Stimulated activated memory B cell treated with anti-CD40 and anti-IgM and Interleukin-4, amounts not matched to agents 10 μg/mL and 1 μg/mL and 100 μg/mL, for 72 hours (primary cell): ENCODE results near the gene OR4C3.
"Not testable (repeated sequence)": the region's sequence is repeated elsewhere in the genome, so short reads cannot be mapped to it uniquely, and the experiment has no call there.

Experiments used
- ATAC-seq: fragments of 150-1000 bp; cut with Tn5 transposase; 2 replicates; pipeline ENCODE4 v1.10.0; 2021
- H3K27ac Mint-ChIP-seq: one replicate; pipeline ENCODE4 v1.8.0; 2022; ENCODE audit warnings: mild to moderate bottlenecking, mixed read lengths
- H3K27me3 Mint-ChIP-seq: one replicate; pipeline ENCODE4 v1.8.0; 2022; ENCODE audit warnings: mixed read lengths
- H3K36me3 Mint-ChIP-seq: one replicate; pipeline ENCODE4 v1.8.0; 2022; ENCODE audit warnings: mixed read lengths
- H3K4me1 Mint-ChIP-seq: one replicate; pipeline ENCODE4 v1.8.0; 2022; ENCODE audit warnings: mixed read lengths
- H3K4me3 Mint-ChIP-seq: one replicate; pipeline ENCODE4 v1.8.0; 2022; ENCODE audit warnings: mild to moderate bottlenecking, moderate library complexity, mixed read lengths
- H3K9me3 Mint-ChIP-seq: one replicate; pipeline ENCODE4 v1.8.0; 2022; ENCODE audit warnings: mixed read lengths

The OR4C3 gene

GRCh38 chr11:48324620-48325019 is at the start of gene OR4C3:
Gene OR4C3, plus strand, starts transcription at chr11:48324920. Its CDS starts 102 bp downstream, at chr11:48325022.
- not testable (repeated sequence) for H3K27ac Mint-ChIP-seq

GRCh38 chr11:48305923-48306322 is 18.8 kb upstream of the OR4C3 start, which contains the start of gene OR4S1:
Gene OR4S1, plus strand, starts transcription at chr11:48306223. Its CDS starts 0 bp downstream, at chr11:48306223.
- peaks cover 25% of the 10 kb centered on the region for H3K27me3 Mint-ChIP-seq
- H3K27ac Mint-ChIP-seq: no peak within 1 kb of the TSS
- no peak within 1 kb of the TSS for H3K4me3 Mint-ChIP-seq
- no peaks in the 10 kb centered on the region for H3K36me3 Mint-ChIP-seq
- no peaks in the 10 kb centered on the region for H3K9me3 Mint-ChIP-seq
- ATAC-seq: no peak
- no peaks in the 10 kb centered on the region for H3K4me1 Mint-ChIP-seq

More at GRCh38 chr11:48324620-48325019, at the start of gene OR4C3:
- not testable (repeated sequence) for H3K36me3 Mint-ChIP-seq, H3K4me3 Mint-ChIP-seq, H3K9me3 Mint-ChIP-seq, ATAC-seq, H3K4me1 Mint-ChIP-seq
- peaks cover 26% of the 10 kb centered on the region for H3K27me3 Mint-ChIP-seq

GRCh38 chr11:48307760-48308386 is 16.8 kb upstream of the OR4C3 start:
- H3K27me3 Mint-ChIP-seq: peaks cover 25% of the 10 kb centered on the region
- no peaks in the 10 kb centered on the region for H3K36me3 Mint-ChIP-seq
- no peak overlapping the region for H3K4me3 Mint-ChIP-seq
- no peaks in the 10 kb centered on the region for H3K9me3 Mint-ChIP-seq
- H3K4me1 Mint-ChIP-seq: no peaks in the 10 kb centered on the region
- H3K27ac Mint-ChIP-seq: no peak overlapping the region
- peak; percentile 70 for ATAC-seq

GRCh38 chr11:48313590-48313989 is 11.1 kb upstream of the OR4C3 start:
- H3K27me3 Mint-ChIP-seq: not testable (repeated sequence)
- H3K9me3 Mint-ChIP-seq: peaks cover 11% of the 10 kb centered on the region

DNA sequence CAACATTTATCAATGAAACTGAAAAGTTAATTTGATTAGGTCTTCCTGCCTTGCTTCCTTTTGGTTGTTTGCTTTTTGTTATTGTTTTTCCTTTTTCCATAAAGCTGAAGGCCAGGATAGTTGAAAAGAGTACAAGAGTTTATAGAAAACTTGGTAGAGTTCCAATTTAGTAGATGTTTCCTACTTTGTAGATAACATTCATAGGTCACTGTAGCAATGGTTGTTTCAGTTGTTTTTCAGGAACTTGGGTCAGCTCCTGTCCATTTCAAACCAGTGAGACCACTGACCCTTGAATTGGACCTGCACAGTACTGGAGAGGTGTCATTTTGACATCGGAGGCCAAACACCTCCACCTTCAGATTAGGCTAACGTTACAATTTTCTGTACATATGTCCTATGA is 4.9 kb upstream of the OR4C3 start:
- H3K27ac Mint-ChIP-seq, ATAC-seq, H3K4me1 Mint-ChIP-seq, H3K9me3 Mint-ChIP-seq, H3K4me3 Mint-ChIP-seq, H3K36me3 Mint-ChIP-seq: not testable (repeated sequence)
- H3K27me3 Mint-ChIP-seq: peaks cover 18% of the 10 kb centered on the region

More at GRCh38 chr11:48313590-48313989, 11.1 kb upstream of the OR4C3 start:
- H3K27ac Mint-ChIP-seq, H3K4me3 Mint-ChIP-seq, H3K36me3 Mint-ChIP-seq, H3K4me1 Mint-ChIP-seq, ATAC-seq: not testable (repeated sequence)

DNA sequence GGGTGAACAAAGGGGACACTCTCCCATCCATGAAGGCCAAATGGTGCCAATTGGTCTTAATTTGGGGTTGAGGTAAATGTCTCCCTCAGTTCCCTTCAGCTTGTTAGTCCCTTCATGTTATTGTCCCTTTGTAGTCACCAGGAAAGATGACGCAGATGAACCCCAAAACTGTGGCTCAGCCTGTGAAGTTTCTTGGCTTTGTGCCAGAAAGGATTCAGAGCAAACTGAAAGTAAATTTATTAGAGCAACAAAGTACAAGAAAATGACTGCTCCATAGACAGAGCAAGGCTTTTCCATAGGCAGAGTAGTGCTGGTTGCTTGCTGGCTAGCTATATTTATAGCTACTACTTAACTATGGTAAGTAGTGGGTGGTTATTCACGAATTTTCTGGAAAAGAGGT is 16.7 kb downstream of the OR4C3 start:
- ATAC-seq: no peak

GRCh38 chr11:48342505-48342904 is 17.8 kb downstream of the OR4C3 start:
- H3K9me3 Mint-ChIP-seq, ATAC-seq, H3K36me3 Mint-ChIP-seq, H3K4me3 Mint-ChIP-seq, H3K4me1 Mint-ChIP-seq, H3K27ac Mint-ChIP-seq: not testable (repeated sequence)
- peaks cover 24% of the 10 kb centered on the region for H3K27me3 Mint-ChIP-seq

More for the DNA sequence above, 16.7 kb downstream of the OR4C3 start:
- H3K4me3 Mint-ChIP-seq: no peak overlapping the region
- H3K27me3 Mint-ChIP-seq: peaks cover 14% of the 10 kb centered on the region
- peaks cover 2% of the 10 kb centered on the region for H3K9me3 Mint-ChIP-seq
- H3K4me1 Mint-ChIP-seq: no peaks in the 10 kb centered on the region
- H3K36me3 Mint-ChIP-seq: no peaks in the 10 kb centered on the region
- no peak overlapping the region for H3K27ac Mint-ChIP-seq

- H3K27me3 Mint-ChIP-seq: peaks cover 40% of the 10 kb centered on the region
- H3K4me3 Mint-ChIP-seq, H3K36me3 Mint-ChIP-seq, H3K9me3 Mint-ChIP-seq, H3K4me1 Mint-ChIP-seq, H3K27ac Mint-ChIP-seq, ATAC-seq: not testable (repeated sequence)
Observed at GRCh38 chr11:48346286-48346685, 21.6 kb downstream of the OR4C3 start.

- Mint-ChIP-seq H3K4me3 (no peak overlapping the region), H3K27me3 (peaks cover 19% of the 10 kb centered on the region), H3K27ac (no peak overlapping the region), H3K36me3 (no peaks in the 10 kb centered on the region), H3K9me3 (peaks cover 4% of the 10 kb centered on the region), H3K4me1 (no peaks in the 10 kb centered on the region)
- ATAC-seq: no peak
Observed at GRCh38 chr11:48354013-48354412, 29.3 kb downstream of the OR4C3 start.

DNA sequence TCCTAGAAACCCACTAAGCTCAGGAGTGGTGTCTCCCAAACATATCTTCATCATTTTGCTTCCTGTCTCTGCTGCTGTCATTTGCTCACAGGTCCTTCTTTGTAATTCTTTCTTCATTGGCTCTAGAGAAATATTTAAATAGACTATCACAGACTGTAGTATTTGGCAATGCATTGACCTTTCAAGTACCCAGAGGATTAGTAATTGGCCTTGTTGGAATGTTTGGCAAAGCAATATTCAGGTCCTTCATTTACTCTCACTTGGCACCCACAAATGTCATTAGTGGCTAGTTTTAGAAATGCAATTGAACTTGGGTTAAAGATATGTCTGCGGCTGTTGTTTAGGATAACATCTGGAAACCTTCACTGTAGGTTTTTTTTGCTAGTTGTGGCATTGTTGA is 30.0 kb downstream of the OR4C3 start:
- H3K27me3 Mint-ChIP-seq: peaks cover 12% of the 10 kb centered on the region
- no peaks in the 10 kb centered on the region for H3K4me1 Mint-ChIP-seq
- no peak overlapping the region for H3K27ac Mint-ChIP-seq
- no peak for ATAC-seq
- no peaks in the 10 kb centered on the region for H3K36me3 Mint-ChIP-seq
- no peak overlapping the region for H3K4me3 Mint-ChIP-seq
- H3K9me3 Mint-ChIP-seq: peaks cover 4% of the 10 kb centered on the region

DNA sequence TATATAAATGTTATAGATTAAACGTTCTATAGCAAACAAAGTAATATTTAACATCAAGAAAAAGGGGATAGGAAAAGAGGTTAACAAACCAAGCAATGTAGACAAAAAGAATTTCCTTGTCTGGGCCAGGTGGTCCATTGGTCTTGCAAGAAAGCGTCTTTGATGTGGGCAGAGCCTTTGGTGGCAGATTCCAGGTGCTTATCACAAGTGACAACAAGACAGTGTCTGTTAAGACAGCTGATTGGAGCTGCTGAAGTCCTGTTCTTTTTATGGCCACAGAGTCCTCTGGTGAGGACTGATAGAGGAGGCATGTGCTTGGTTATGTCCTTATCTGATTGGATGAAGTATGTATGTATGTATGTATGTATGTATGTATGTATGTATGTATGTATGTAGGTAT is 36.6 kb downstream of the OR4C3 start:
- H3K9me3 Mint-ChIP-seq, H3K4me3 Mint-ChIP-seq, H3K27me3 Mint-ChIP-seq, H3K36me3 Mint-ChIP-seq, ATAC-seq, H3K27ac Mint-ChIP-seq, H3K4me1 Mint-ChIP-seq: not testable (repeated sequence)

DNA sequence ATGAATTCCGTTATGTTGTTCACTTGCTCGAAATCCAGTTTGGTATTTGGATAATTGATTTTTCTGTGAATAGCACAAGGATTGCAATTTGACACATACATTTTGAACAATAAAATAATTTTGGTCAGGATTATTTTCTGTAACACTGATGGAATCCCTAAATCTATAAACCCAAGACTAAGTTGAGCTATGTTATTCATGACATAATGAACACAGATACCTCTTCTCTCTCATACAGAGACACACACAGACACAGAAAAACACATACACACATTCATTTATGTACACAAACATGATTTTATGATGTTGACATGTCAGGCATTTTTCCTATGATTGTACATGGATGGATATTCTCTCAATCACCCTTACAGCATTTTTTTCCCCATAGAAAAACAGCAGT is 41.6 kb downstream of the OR4C3 start, which contains the start of gene OR4C5:
OR4C5 (minus strand) TSS at position 101 of the 400 bp plus-strand sequence; CDS start at position 101, 0 bp downstream.
- Mint-ChIP-seq H3K4me3 (no peak within 1 kb of the TSS), H3K9me3 (no peaks in the 10 kb centered on the region)

More for the DNA sequence above, 41.6 kb downstream of the OR4C3 start, which contains the start of gene OR4C5:
- Mint-ChIP-seq H3K27ac (no peak within 1 kb of the TSS), H3K4me1 (no peaks in the 10 kb centered on the region), H3K36me3 (no peaks in the 10 kb centered on the region), H3K27me3 (no peaks in the 10 kb centered on the region)
- no peak for ATAC-seq
